ENCODE results near the gene LHX6. TPM values are rescaled to one million over a fixed set of nuclear protein-coding genes. Genes with fewer than 3 reads are reported as not detected.

The LHX6 gene
- total RNA-seq, 1 experiment from 2014 or later: 1.5 TPM

GRCh38 chr9:122261469-122261881, 32.7 kb upstream of the LHX6 start (continued):
- TF ChIP-seq SMAD4 (CRISPR knock-in tag; IDR thresholded peaks at IDR 0.05) (no peak), ATF2 (CRISPR knock-in tag; IDR thresholded peaks at IDR 0.05; ENCODE audit: borderline replicate concordance, low read depth) (no peak), SP1 (CRISPR knock-in tag; conservative IDR thresholded peaks at IDR 0.05) (no peak), PRDM15 (CRISPR knock-in tag; IDR thresholded peaks at IDR 0.05) (no peak), GRHL2 (CRISPR knock-in tag; IDR thresholded peaks at IDR 0.05; ENCODE audit: insufficient replicate concordance, severe bottlenecking) (no peak), CBFB (CRISPR knock-in tag; IDR thresholded peaks at IDR 0.05; ENCODE audit: low read depth) (no peak), ZNF219 (CRISPR knock-in tag; IDR thresholded peaks at IDR 0.05; ENCODE audit: borderline replicate concordance) (no peak), HMGXB4 (CRISPR knock-in tag; IDR thresholded peaks at IDR 0.05) (no peak), ZBTB43 (CRISPR knock-in tag; IDR thresholded peaks at IDR 0.05) (no peak), AFF4 (CRISPR knock-in tag; IDR thresholded peaks at IDR 0.05; ENCODE audit: borderline replicate concordance) (no peak)

GRCh38 chr9:122258886-122259415, 30.2 kb upstream of the LHX6 start:
- DNase-seq (ENCODE audit: low spot score): no peak
- peaks cover 25% of the 10 kb centered on the region for H3K4me1 Mint-ChIP-seq
- TF ChIP-seq GABPB1 (CRISPR knock-in tag; IDR thresholded peaks at IDR 0.05) (no peak), NFE2L1 (CRISPR knock-in tag; IDR thresholded peaks at IDR 0.05) (no peak), ESRRA (CRISPR knock-in tag; IDR thresholded peaks at IDR 0.05; ENCODE audit: borderline replicate concordance) (no peak), ZNF532 (CRISPR knock-in tag; IDR thresholded peaks at IDR 0.05; ENCODE audit: borderline replicate concordance) (no peak), NR2C2 (CRISPR knock-in tag; IDR thresholded peaks at IDR 0.05) (no peak), ZNF671 (CRISPR knock-in tag; IDR thresholded peaks at IDR 0.05) (no peak), NR3C1 (CRISPR knock-in tag; conservative IDR thresholded peaks at IDR 0.05; ENCODE audit: low read depth) (no peak), ZNF138 (CRISPR knock-in tag; conservative IDR thresholded peaks at IDR 0.05) (no peak)

More at GRCh38 chr9:122258886-122259415, 30.2 kb upstream of the LHX6 start:
- no peak for ATAC-seq
- H3K9me3 Mint-ChIP-seq: no peaks in the 10 kb centered on the region
- ChIA-PET CTCF (no interaction called here), POLR2A (no interaction called here)
- no peaks in the 10 kb centered on the region for H3K27me3 Mint-ChIP-seq (ENCODE audit: low read depth)
- H3K36me3 Mint-ChIP-seq: peaks cover 16% of the 10 kb centered on the region
- no peak overlapping the region for H3K27ac Mint-ChIP-seq
- no peak overlapping the region for H3K4me3 Mint-ChIP-seq

Measured in WTC11 (cell line).